GM23338 (cell line): ENCODE results near the gene CES3. TPM values are rescaled to one million over a fixed set of nuclear protein-coding genes. Genes with fewer than 3 reads are reported as not detected.

ENCODE experiments used
- ATAC-seq: fragments of 200-7000 bp; cut with Tn5 transposase; 3 replicates; pipeline ENCODE4 v1.9.1; 2020
- DNase-seq: peaks from one replicate; pipeline ENCODE4 v3.0.0-alpha.2; 2015; ENCODE audit warnings: low spot score
- H2AFZ ChIP-seq: fragments of 200-600 bp; sonication (generic); 2 replicates; pipeline ENCODE4 v1.8.0; 2016; ENCODE audit warnings: antibody characterized with exemption, mild to moderate bottlenecking, moderate library complexity
- H3F3A ChIP-seq: fragments of 200-600 bp; sonication (generic); replicated peaks from 2 replicates; pipeline ENCODE4 v1.8.0; 2017; ENCODE audit warnings: antibody characterized with exemption, mixed run types, low read depth
- H3K27ac ChIP-seq: fragments of 200-600 bp; sonication (generic); 2 replicates; pipeline ENCODE4 v1.6.1; 2016; ENCODE audit warnings: low read depth
- H3K27me3 ChIP-seq: fragments of 200-600 bp; sonication (generic); 2 replicates; pipeline ENCODE4 v1.8.0; 2016; ENCODE audit warnings: mild to moderate bottlenecking, mixed run types, moderate library complexity; ENCODE audit not compliant: insufficient read depth
- H3K36me3 ChIP-seq: fragments of 200-600 bp; sonication (generic); 2 replicates; pipeline ENCODE4 v1.8.0; 2016; ENCODE audit warnings: mild to moderate bottlenecking; ENCODE audit not compliant: insufficient read depth
- H3K4me1 ChIP-seq: fragments of 200-600 bp; sonication (generic); 2 replicates; pipeline ENCODE4 v1.8.0; 2016; ENCODE audit warnings: mild to moderate bottlenecking, moderate library complexity; ENCODE audit not compliant: insufficient read depth
- H3K4me2 ChIP-seq: fragments of 200-600 bp; sonication (generic); 2 replicates; pipeline ENCODE4 v1.7.1; 2017; ENCODE audit warnings: mixed run types
- H3K4me3 ChIP-seq: fragments of 200-600 bp; sonication (generic); 2 replicates; pipeline ENCODE4 v1.6.1; 2016; ENCODE audit warnings: mixed run types
- H3K79me2 ChIP-seq: fragments of 200-600 bp; sonication (generic); replicated peaks from 2 replicates; pipeline ENCODE4 v1.8.0; 2017; ENCODE audit warnings: mild to moderate bottlenecking; ENCODE audit not compliant: insufficient read depth
- H3K9me2 ChIP-seq: fragments of 200-600 bp; sonication (generic); 2 replicates; pipeline ENCODE4 v1.8.0; 2017; ENCODE audit not compliant: insufficient read depth
- H4K20me1 ChIP-seq: fragments of 200-600 bp; sonication (generic); replicated peaks from 2 replicates; pipeline ENCODE4 v1.8.0; 2017; ENCODE audit warnings: mild to moderate bottlenecking; ENCODE audit not compliant: insufficient read depth
- H3K27ac Mint-ChIP-seq: 2 replicates; pipeline ENCODE4 v1.8.0; 2020; ENCODE audit warnings: inconsistent platforms, mild to moderate bottlenecking, moderate library complexity, mixed read lengths
- H3K27me3 Mint-ChIP-seq: 3 replicates; pipeline ENCODE4 v1.8.0; 2022; ENCODE audit warnings: low read depth, mild to moderate bottlenecking, moderate library complexity, mixed read lengths, inconsistent platforms; ENCODE audit not compliant: insufficient read depth, poor library complexity
- H3K36me3 Mint-ChIP-seq: 3 replicates; pipeline ENCODE4 v1.8.0; 2021; ENCODE audit warnings: low read depth, mild to moderate bottlenecking, inconsistent platforms, moderate library complexity, mixed read lengths
- H3K4me1 Mint-ChIP-seq: 3 replicates; pipeline ENCODE4 v1.8.0; 2020; ENCODE audit warnings: mild to moderate bottlenecking, inconsistent platforms, mixed read lengths
- H3K4me3 Mint-ChIP-seq: 3 replicates; pipeline ENCODE4 v1.8.0; 2021; ENCODE audit warnings: moderate library complexity, mild to moderate bottlenecking, inconsistent platforms, mixed read lengths
- H3K9me3 Mint-ChIP-seq: 3 replicates; pipeline ENCODE4 v1.8.0; 2020; ENCODE audit warnings: moderate library complexity, mild to moderate bottlenecking, inconsistent platforms, mixed read lengths
- CREB1 ChIP-seq: fragments of 250-450 bp; sonication (Bioruptor Pico); IDR thresholded peaks from 2 replicates; pipeline ENCODE4 v1.5.0; 2020; ENCODE audit warnings: low read depth, mild to moderate bottlenecking, moderate library complexity
- EZH2phosphoT487 ChIP-seq: fragments of 200-600 bp; sonication (generic); IDR thresholded peaks from one replicate; pipeline ENCODE4 v1.8.1; 2018; ENCODE audit warnings: antibody characterized with exemption; ENCODE audit not compliant: unreplicated experiment
- JUNB ChIP-seq: IDR thresholded peaks from one replicate; pipeline ENCODE4 v1.6.1; 2016; ENCODE audit warnings: antibody characterized with exemption; ENCODE audit not compliant: unreplicated experiment
- NANOG ChIP-seq: IDR thresholded peaks from 2 replicates; pipeline ENCODE4 v1.6.1; 2016; ENCODE audit warnings: antibody characterized with exemption, borderline replicate concordance
- POLR2AphosphoS5 ChIP-seq: IDR thresholded peaks from 2 replicates; pipeline ENCODE4 v1.6.1; 2016; ENCODE audit warnings: antibody characterized with exemption, low read depth
- STAT1 ChIP-seq: IDR thresholded peaks from one replicate; pipeline ENCODE4 v1.6.1; 2016; ENCODE audit warnings: antibody characterized with exemption; ENCODE audit not compliant: unreplicated experiment
- ZNF114 ChIP-seq: fragments of 250-450 bp; sonication (Bioruptor Pico); IDR thresholded peaks from 2 replicates; pipeline ENCODE4 v1.5.0; 2020; ENCODE audit warnings: mild to moderate bottlenecking, moderate library complexity
- ZNF331 ChIP-seq: fragments of 250-450 bp; sonication (Bioruptor Pico); IDR thresholded peaks from 2 replicates; pipeline ENCODE4 v1.5.0; 2020; ENCODE audit warnings: low read depth, mild to moderate bottlenecking, moderate library complexity
- polyA plus RNA-seq: library from polyadenylated mRNA; unstranded; fragments of >200 nt; fragmentation: Nextera tagmentation; extraction: Ambion mirVana; gene quantifications from 2 replicates; pipeline ENCODE4 v1.2.1, GENCODE V29; 2016
- total RNA-seq: library from RNA; depleted of rRNA; stranded (reverse); fragments of >200 nt; shearing (Covaris generic); gene quantifications from 2 replicates; pipeline ENCODE4 v1.2.3, GENCODE V29; 2014
- TF ChIP-seq, protein P1 (sequence below): IDR thresholded peaks from 2 replicates; pipeline ENCODE4 v1.6.1; 2016; ENCODE audit warnings: antibody characterized with exemption
- TF ChIP-seq, protein P2 (sequence below): IDR thresholded peaks from one replicate; pipeline ENCODE4 v1.6.1; 2018; ENCODE audit warnings: antibody characterized with exemption; ENCODE audit not compliant: unreplicated experiment
- TF ChIP-seq, protein P3 (sequence below), 2 experiments: fragments of 200-600 bp in 1 of 2; sonication (generic) in 1 of 2; conservative IDR thresholded peaks; 2 replicates each; pipeline versions ENCODE4 v1.5.1 to v1.6.1; 2016 to 2017; ENCODE audit warnings: antibody characterized with exemption in 2 of 2, low read depth in 2 of 2, mild to moderate bottlenecking in 2 of 2, moderate library complexity in 1 of 2

The CES3 gene
- total and polyA plus RNA-seq, 2 experiments from 2014 or later = 0.55 to 1.0 TPM

DNA sequence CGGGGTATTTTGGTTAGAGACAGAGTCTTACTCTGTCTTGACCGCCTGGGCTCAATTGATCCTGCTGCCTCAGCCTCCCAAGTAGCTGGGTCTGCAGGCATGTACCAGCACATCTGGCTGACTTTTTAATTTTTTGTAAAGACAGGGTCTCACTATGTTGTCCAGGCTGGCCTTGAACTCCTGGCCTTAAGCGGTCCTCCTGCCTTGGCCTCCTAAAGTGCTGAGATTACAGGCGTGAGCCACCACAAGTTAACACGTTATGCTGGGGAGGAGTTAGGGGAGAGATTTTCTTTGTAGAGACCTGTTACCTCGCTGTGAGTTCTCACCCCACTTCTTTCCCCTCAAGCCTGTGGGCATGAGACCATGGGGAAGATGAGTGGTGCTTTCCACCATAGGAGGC lies 25.5 kb downstream of the CES3 start:
- Histone ChIP-seq H3F3A (no peaks in the 10 kb centered on the region), H3K4me3 (no peak overlapping the region), H3K9me2 (no peaks in the 10 kb centered on the region), H3K4me2 (no peak overlapping the region), H2AFZ (no peak overlapping the region), H3K4me1 (no peaks in the 10 kb centered on the region), H3K79me2 (no peaks in the 10 kb centered on the region), H4K20me1 (no peaks in the 10 kb centered on the region), H3K27me3 (no peaks in the 10 kb centered on the region), H3K36me3 (no peaks in the 10 kb centered on the region), H3K27ac (no peak overlapping the region)
- Mint-ChIP-seq H3K27ac (no peak overlapping the region), H3K9me3 (no peaks in the 10 kb centered on the region), H3K4me3 (no peak overlapping the region), H3K4me1 (no peaks in the 10 kb centered on the region), H3K27me3 (peaks cover 3% of the 10 kb centered on the region), H3K36me3 (no peaks in the 10 kb centered on the region)
- ATAC-seq (no peak), DNase-seq (no peak)
- TF ChIP-seq NANOG = no peak
- no peak for TF ChIP-seq ZNF114 (CRISPR knock-in tag)
- TF ChIP-seq, protein P1, sequence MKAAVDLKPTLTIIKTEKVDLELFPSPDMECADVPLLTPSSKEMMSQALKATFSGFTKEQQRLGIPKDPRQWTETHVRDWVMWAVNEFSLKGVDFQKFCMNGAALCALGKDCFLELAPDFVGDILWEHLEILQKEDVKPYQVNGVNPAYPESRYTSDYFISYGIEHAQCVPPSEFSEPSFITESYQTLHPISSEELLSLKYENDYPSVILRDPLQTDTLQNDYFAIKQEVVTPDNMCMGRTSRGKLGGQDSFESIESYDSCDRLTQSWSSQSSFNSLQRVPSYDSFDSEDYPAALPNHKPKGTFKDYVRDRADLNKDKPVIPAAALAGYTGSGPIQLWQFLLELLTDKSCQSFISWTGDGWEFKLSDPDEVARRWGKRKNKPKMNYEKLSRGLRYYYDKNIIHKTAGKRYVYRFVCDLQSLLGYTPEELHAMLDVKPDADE = no peak
- TF ChIP-seq STAT1 = no peak
- TF ChIP-seq, protein P2, sequence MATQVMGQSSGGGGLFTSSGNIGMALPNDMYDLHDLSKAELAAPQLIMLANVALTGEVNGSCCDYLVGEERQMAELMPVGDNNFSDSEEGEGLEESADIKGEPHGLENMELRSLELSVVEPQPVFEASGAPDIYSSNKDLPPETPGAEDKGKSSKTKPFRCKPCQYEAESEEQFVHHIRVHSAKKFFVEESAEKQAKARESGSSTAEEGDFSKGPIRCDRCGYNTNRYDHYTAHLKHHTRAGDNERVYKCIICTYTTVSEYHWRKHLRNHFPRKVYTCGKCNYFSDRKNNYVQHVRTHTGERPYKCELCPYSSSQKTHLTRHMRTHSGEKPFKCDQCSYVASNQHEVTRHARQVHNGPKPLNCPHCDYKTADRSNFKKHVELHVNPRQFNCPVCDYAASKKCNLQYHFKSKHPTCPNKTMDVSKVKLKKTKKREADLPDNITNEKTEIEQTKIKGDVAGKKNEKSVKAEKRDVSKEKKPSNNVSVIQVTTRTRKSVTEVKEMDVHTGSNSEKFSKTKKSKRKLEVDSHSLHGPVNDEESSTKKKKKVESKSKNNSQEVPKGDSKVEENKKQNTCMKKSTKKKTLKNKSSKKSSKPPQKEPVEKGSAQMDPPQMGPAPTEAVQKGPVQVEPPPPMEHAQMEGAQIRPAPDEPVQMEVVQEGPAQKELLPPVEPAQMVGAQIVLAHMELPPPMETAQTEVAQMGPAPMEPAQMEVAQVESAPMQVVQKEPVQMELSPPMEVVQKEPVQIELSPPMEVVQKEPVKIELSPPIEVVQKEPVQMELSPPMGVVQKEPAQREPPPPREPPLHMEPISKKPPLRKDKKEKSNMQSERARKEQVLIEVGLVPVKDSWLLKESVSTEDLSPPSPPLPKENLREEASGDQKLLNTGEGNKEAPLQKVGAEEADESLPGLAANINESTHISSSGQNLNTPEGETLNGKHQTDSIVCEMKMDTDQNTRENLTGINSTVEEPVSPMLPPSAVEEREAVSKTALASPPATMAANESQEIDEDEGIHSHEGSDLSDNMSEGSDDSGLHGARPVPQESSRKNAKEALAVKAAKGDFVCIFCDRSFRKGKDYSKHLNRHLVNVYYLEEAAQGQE = no peak
- TF ChIP-seq POLR2AphosphoS5 = no peak

DNA sequence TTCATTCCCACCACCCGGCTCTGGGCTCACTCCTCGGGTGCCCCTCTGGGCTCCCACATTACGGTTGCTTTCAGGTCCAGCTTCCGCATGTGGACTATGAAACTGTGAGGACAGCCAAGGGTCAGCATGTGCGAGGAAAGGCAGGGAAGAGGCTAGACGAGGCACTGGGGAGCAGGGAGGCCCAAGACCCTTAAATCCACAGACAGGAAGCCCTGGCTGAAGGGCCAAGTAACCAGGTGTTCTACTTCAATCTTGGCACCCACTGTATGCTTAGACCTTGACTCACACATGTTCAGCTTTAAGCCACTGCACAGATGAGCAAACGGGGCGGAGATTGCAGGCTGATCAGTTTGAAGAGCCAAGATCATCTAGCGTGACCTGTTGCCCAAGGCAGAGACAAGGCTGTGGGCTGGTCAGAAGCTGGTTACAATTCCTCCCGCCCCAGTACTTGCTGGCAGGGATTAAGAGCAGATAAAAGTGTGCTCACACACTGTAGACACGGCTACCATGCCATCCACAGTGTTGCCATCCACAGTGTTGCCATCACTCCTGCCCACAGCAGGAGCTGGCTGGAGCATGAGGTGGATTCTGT lies 27.2 kb downstream of the CES3 start, which contains the start of gene CES4A:
CES4A (plus strand) TSS at position 393 of the 592 bp plus-strand sequence; CDS start at position 577, 184 bp downstream.
- no peak for ATAC-seq
- DNase-seq = no peak
- H2AFZ ChIP-seq = no peak within 1 kb of the TSS
- TF ChIP-seq, protein P3, sequence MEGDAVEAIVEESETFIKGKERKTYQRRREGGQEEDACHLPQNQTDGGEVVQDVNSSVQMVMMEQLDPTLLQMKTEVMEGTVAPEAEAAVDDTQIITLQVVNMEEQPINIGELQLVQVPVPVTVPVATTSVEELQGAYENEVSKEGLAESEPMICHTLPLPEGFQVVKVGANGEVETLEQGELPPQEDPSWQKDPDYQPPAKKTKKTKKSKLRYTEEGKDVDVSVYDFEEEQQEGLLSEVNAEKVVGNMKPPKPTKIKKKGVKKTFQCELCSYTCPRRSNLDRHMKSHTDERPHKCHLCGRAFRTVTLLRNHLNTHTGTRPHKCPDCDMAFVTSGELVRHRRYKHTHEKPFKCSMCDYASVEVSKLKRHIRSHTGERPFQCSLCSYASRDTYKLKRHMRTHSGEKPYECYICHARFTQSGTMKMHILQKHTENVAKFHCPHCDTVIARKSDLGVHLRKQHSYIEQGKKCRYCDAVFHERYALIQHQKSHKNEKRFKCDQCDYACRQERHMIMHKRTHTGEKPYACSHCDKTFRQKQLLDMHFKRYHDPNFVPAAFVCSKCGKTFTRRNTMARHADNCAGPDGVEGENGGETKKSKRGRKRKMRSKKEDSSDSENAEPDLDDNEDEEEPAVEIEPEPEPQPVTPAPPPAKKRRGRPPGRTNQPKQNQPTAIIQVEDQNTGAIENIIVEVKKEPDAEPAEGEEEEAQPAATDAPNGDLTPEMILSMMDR (conservative IDR thresholded peaks at IDR 0.05; ENCODE audit: low read depth in 2 of 2) = no peak
- TF ChIP-seq, protein P1 = no peak
- no peak for TF ChIP-seq NANOG
- no peak for TF ChIP-seq JUNB
- no peak for TF ChIP-seq EZH2phosphoT487
- TF ChIP-seq STAT1 = no peak
- TF ChIP-seq ZNF331 (CRISPR knock-in tag) = no peak
- no peak for TF ChIP-seq CREB1 (CRISPR knock-in tag)

More for the DNA sequence above, 27.2 kb downstream of the CES3 start, which contains the start of gene CES4A:
- no peak within 1 kb of the TSS for H3K4me3 Mint-ChIP-seq
- H3K27ac ChIP-seq = no peak within 1 kb of the TSS
- no peak within 1 kb of the TSS for H3K4me3 ChIP-seq
- no peaks in the 10 kb centered on the region for H3K36me3 ChIP-seq
- H3K4me1 ChIP-seq = no peaks in the 10 kb centered on the region
- no peaks in the 10 kb centered on the region for H3K9me3 Mint-ChIP-seq
- no peaks in the 10 kb centered on the region for H3K9me2 ChIP-seq
- H4K20me1 ChIP-seq = no peaks in the 10 kb centered on the region
- H3K27me3 Mint-ChIP-seq = peaks cover 9% of the 10 kb centered on the region
- H3F3A ChIP-seq = no peaks in the 10 kb centered on the region
- H3K4me1 Mint-ChIP-seq = no peaks in the 10 kb centered on the region
- no peak within 1 kb of the TSS for H3K27ac Mint-ChIP-seq
- no peaks in the 10 kb centered on the region for H3K36me3 Mint-ChIP-seq
- no peak within 1 kb of the TSS for H3K4me2 ChIP-seq
- H3K79me2 ChIP-seq = no peaks in the 10 kb centered on the region
- H3K27me3 ChIP-seq = no peaks in the 10 kb centered on the region
